ENCODE results near the gene ZNF185. TPM values are rescaled to one million over a fixed set of nuclear protein-coding genes. Genes with fewer than 3 reads are reported as not detected.
A peak's percentile ranks its signal among the peaks of the same experiment; 100 is the strongest.

ZNF185 gene
- total RNA-seq, 1 donor, result 3.9 TPM

DNA sequence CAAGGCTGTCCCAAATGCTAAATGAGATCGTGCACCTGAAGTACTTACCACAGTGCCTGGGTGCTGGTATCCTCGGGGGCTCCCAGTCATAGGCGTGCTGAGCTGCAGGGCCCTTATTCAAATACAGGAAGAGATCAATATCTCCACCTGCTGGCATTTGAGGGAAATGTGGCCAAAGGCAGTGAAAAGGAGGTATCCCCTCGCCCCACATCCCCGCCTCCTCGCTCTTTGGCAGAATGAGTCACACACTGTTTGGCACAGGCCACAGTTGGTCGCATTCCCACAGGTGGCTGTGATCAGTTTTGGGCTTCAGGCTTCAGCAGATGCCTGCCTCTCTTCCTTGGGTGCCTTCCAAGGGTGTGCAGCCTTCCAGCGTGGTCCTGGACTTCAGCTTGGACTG is 28.4 kb downstream of the ZNF185 start:
- no peak overlapping the region for H3K4me3 ChIP-seq (ENCODE audit: low read depth, low read length)
- peak; percentile 49 for DNase-seq (ENCODE audit: low read depth)
- peak; percentile 46 for TF ChIP-seq CTCF (IDR thresholded peaks at IDR 0.05; ENCODE audit: insufficient read depth, low read depth, low read length)

DNA sequence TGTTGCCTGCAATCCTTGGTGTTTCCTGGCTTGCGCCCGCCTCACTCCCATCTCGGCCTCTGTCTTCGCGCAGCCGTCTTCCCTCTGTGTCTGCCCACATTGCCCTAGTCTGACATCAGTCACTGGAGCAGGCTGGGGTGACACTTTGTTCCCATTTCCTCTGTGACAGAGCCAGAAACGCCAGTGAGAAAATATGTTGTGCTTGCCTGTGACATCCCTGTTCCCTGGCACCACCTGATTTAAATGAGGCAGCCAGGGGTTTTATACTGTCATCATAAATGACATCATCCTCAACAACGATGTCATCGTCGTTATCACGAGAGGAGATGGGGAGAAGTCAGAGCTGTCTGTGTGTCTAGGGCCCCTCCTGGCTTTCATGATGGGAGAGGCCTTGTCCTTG is 29.1 kb downstream of the ZNF185 start:
- no peak for DNase-seq (ENCODE audit: low read depth)
- H3K4me3 ChIP-seq (ENCODE audit: low read depth, low read length), result no peak overlapping the region
- no peak for TF ChIP-seq CTCF (IDR thresholded peaks at IDR 0.05; ENCODE audit: insufficient read depth, low read depth, low read length)

GRCh38 chrX:152927858-152928760 is 30.2 kb downstream of the ZNF185 start:
- DNase-seq (ENCODE audit: low read depth), result no peak
- no peak overlapping the region for H3K4me3 ChIP-seq (ENCODE audit: low read depth, low read length)
- no peak for TF ChIP-seq CTCF (IDR thresholded peaks at IDR 0.05; ENCODE audit: insufficient read depth, low read depth, low read length)

GRCh38 chrX:152928761-152929400 is 31.0 kb downstream of the ZNF185 start:
- H3K4me3 ChIP-seq (ENCODE audit: low read depth, low read length), result no peak overlapping the region
- no peak for TF ChIP-seq CTCF (IDR thresholded peaks at IDR 0.05; ENCODE audit: insufficient read depth, low read depth, low read length)
- DNase-seq (ENCODE audit: low read depth), result no peak

GRCh38 chrX:152929898-152930297 is 32.0 kb downstream of the ZNF185 start:
- no peak overlapping the region for H3K4me3 ChIP-seq (ENCODE audit: low read depth, low read length)
- no peak for DNase-seq (ENCODE audit: low read depth)
- TF ChIP-seq CTCF (IDR thresholded peaks at IDR 0.05; ENCODE audit: insufficient read depth, low read depth, low read length), result no peak

DNA sequence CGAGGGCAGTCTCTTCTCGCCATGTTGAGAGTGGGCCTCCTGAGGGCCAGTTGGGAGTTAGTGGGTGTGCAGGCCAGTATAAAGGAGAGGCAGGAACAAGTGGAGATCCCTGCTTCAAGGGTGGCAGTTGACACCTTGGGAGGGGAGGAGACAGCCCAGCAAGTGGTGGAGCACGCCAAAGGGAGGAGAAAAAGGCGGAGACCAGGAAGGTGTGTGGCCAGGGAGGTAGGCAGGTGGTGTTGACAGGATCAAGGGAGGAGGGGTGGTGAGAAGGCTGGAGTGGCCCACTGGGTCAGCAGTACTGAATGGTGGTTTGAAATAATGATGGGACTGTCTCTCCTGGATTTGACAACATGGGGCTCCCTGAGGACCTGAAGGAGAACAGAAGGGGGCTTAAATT is 32.6 kb downstream of the ZNF185 start:
- TF ChIP-seq CTCF (IDR thresholded peaks at IDR 0.05; ENCODE audit: insufficient read depth, low read depth, low read length), result no peak
- no peak for DNase-seq (ENCODE audit: low read depth)
- H3K4me3 ChIP-seq (ENCODE audit: low read depth, low read length), result no peak overlapping the region
